ENCODE results near the gene VIPR2. TPM values are rescaled to one million over a fixed set of nuclear protein-coding genes. Genes with fewer than 3 reads are reported as not detected.

Gene VIPR2
- total and polyA plus RNA-seq, 2 experiments from 2014 or later = 1.3 to 2.7 TPM

GRCh38 chr7:159093351-159093971 is 51.2 kb downstream of the VIPR2 start:
- Histone ChIP-seq H3K27me3 (ENCODE audit: insufficient read depth) (no peaks in the 10 kb centered on the region), H3K36me3 (ENCODE audit: insufficient read depth) (no peaks in the 10 kb centered on the region), H3K4me2 (no peak overlapping the region), H4K20me1 (replicated peaks; ENCODE audit: insufficient read depth) (no peaks in the 10 kb centered on the region), H3K79me2 (replicated peaks; ENCODE audit: insufficient read depth) (no peaks in the 10 kb centered on the region), H3K9me2 (ENCODE audit: insufficient read depth) (no peaks in the 10 kb centered on the region), H2AFZ (no peak overlapping the region), H3K4me3 (no peak overlapping the region), H3K27ac (ENCODE audit: low read depth) (no peak overlapping the region), H3F3A (replicated peaks; ENCODE audit: low read depth) (no peaks in the 10 kb centered on the region), H3K4me1 (ENCODE audit: insufficient read depth) (no peaks in the 10 kb centered on the region)
- no peak for DNase-seq (ENCODE audit: low spot score)
- no peak for ATAC-seq
- H3K36me3 Mint-ChIP-seq (ENCODE audit: low read depth) = peaks cover 19% of the 10 kb centered on the region; the same call in 2 of the 3 replicates
- H3K4me1 Mint-ChIP-seq = no peaks in the 10 kb centered on the region; the same call in 2 of the 3 replicates
- H3K4me3 Mint-ChIP-seq = no peak overlapping the region
- H3K27me3 Mint-ChIP-seq (ENCODE audit: insufficient read depth, low read depth, poor library complexity) = peaks cover 12% of the 10 kb centered on the region
- no peak overlapping the region for H3K27ac Mint-ChIP-seq
- H3K9me3 Mint-ChIP-seq = peaks cover 64% of the 10 kb centered on the region
- TF ChIP-seq NANOG (IDR thresholded peaks at IDR 0.05; ENCODE audit: borderline replicate concordance) (no peak), POLR2AphosphoS5 (IDR thresholded peaks at IDR 0.05; ENCODE audit: low read depth) (no peak), CREB1 (CRISPR knock-in tag; IDR thresholded peaks at IDR 0.05; ENCODE audit: low read depth) (no peak), ZNF114 (CRISPR knock-in tag; IDR thresholded peaks at IDR 0.05) (no peak), JUNB (IDR thresholded peaks at IDR 0.05; ENCODE audit: unreplicated experiment) (no peak), EZH2phosphoT487 (IDR thresholded peaks at IDR 0.05; ENCODE audit: unreplicated experiment) (no peak), ZNF331 (CRISPR knock-in tag; IDR thresholded peaks at IDR 0.05; ENCODE audit: low read depth) (no peak), CTCF (conservative IDR thresholded peaks at IDR 0.05; ENCODE audit: low read depth in 2 of 2) (no peak), STAT1 (IDR thresholded peaks at IDR 0.05; ENCODE audit: unreplicated experiment) (no peak), EZH2 (IDR thresholded peaks at IDR 0.05; ENCODE audit: low read depth, unreplicated experiment) (no peak)
- TF ChIP-seq, protein P1, sequence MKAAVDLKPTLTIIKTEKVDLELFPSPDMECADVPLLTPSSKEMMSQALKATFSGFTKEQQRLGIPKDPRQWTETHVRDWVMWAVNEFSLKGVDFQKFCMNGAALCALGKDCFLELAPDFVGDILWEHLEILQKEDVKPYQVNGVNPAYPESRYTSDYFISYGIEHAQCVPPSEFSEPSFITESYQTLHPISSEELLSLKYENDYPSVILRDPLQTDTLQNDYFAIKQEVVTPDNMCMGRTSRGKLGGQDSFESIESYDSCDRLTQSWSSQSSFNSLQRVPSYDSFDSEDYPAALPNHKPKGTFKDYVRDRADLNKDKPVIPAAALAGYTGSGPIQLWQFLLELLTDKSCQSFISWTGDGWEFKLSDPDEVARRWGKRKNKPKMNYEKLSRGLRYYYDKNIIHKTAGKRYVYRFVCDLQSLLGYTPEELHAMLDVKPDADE (IDR thresholded peaks at IDR 0.05) = no peak
- TF ChIP-seq, protein P2, sequence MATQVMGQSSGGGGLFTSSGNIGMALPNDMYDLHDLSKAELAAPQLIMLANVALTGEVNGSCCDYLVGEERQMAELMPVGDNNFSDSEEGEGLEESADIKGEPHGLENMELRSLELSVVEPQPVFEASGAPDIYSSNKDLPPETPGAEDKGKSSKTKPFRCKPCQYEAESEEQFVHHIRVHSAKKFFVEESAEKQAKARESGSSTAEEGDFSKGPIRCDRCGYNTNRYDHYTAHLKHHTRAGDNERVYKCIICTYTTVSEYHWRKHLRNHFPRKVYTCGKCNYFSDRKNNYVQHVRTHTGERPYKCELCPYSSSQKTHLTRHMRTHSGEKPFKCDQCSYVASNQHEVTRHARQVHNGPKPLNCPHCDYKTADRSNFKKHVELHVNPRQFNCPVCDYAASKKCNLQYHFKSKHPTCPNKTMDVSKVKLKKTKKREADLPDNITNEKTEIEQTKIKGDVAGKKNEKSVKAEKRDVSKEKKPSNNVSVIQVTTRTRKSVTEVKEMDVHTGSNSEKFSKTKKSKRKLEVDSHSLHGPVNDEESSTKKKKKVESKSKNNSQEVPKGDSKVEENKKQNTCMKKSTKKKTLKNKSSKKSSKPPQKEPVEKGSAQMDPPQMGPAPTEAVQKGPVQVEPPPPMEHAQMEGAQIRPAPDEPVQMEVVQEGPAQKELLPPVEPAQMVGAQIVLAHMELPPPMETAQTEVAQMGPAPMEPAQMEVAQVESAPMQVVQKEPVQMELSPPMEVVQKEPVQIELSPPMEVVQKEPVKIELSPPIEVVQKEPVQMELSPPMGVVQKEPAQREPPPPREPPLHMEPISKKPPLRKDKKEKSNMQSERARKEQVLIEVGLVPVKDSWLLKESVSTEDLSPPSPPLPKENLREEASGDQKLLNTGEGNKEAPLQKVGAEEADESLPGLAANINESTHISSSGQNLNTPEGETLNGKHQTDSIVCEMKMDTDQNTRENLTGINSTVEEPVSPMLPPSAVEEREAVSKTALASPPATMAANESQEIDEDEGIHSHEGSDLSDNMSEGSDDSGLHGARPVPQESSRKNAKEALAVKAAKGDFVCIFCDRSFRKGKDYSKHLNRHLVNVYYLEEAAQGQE (IDR thresholded peaks at IDR 0.05; ENCODE audit: unreplicated experiment) = no peak
- TF ChIP-seq, protein P3, sequence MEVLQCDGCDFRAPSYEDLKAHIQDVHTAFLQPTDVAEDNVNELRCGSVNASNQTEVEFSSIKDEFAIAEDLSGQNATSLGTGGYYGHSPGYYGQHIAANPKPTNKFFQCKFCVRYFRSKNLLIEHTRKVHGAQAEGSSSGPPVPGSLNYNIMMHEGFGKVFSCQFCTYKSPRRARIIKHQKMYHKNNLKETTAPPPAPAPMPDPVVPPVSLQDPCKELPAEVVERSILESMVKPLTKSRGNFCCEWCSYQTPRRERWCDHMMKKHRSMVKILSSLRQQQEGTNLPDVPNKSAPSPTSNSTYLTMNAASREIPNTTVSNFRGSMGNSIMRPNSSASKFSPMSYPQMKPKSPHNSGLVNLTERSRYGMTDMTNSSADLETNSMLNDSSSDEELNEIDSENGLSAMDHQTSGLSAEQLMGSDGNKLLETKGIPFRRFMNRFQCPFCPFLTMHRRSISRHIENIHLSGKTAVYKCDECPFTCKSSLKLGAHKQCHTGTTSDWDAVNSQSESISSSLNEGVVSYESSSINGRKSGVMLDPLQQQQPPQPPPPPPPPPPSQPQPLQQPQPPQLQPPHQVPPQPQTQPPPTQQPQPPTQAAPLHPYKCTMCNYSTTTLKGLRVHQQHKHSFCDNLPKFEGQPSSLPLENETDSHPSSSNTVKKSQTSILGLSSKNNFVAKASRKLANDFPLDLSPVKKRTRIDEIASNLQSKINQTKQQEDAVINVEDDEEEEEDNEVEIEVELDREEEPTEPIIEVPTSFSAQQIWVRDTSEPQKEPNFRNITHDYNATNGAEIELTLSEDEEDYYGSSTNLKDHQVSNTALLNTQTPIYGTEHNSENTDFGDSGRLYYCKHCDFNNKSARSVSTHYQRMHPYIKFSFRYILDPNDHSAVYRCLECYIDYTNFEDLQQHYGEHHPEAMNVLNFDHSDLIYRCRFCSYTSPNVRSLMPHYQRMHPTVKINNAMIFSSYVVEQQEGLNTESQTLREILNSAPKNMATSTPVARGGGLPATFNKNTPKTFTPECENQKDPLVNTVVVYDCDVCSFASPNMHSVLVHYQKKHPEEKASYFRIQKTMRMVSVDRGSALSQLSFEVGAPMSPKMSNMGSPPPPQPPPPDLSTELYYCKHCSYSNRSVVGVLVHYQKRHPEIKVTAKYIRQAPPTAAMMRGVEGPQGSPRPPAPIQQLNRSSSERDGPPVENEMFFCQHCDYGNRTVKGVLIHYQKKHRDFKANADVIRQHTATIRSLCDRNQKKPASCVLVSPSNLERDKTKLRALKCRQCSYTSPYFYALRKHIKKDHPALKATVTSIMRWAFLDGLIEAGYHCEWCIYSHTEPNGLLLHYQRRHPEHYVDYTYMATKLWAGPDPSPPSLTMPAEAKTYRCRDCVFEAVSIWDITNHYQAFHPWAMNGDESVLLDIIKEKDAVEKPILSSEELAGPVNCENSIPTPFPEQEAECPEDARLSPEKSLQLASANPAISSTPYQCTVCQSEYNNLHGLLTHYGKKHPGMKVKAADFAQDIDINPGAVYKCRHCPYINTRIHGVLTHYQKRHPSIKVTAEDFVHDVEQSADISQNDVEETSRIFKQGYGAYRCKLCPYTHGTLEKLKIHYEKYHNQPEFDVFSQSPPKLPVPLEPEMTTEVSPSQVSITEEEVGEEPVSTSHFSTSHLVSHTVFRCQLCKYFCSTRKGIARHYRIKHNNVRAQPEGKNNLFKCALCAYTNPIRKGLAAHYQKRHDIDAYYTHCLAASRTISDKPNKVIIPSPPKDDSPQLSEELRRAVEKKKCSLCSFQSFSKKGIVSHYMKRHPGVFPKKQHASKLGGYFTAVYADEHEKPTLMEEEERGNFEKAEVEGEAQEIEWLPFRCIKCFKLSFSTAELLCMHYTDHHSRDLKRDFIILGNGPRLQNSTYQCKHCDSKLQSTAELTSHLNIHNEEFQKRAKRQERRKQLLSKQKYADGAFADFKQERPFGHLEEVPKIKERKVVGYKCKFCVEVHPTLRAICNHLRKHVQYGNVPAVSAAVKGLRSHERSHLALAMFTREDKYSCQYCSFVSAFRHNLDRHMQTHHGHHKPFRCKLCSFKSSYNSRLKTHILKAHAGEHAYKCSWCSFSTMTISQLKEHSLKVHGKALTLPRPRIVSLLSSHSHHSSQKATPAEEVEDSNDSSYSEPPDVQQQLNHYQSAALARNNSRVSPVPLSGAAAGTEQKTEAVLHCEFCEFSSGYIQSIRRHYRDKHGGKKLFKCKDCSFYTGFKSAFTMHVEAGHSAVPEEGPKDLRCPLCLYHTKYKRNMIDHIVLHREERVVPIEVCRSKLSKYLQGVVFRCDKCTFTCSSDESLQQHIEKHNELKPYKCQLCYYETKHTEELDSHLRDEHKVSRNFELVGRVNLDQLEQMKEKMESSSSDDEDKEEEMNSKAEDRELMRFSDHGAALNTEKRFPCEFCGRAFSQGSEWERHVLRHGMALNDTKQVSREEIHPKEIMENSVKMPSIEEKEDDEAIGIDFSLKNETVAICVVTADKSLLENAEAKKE (CRISPR knock-in tag; IDR thresholded peaks at IDR 0.05) = no peak

Measured in GM23338 (cell line).